Endodermal cell (in vitro differentiated cells): Measurements from ENCODE around the gene PPP4R1. TPM values are rescaled to one million over a fixed set of nuclear protein-coding genes. Genes with fewer than 3 reads are reported as not detected.

Experiments
- DNase-seq: peaks from one replicate; pipeline ENCODE4 v3.0.0-alpha.2; 2017
- H3K27ac ChIP-seq: 2 replicates; pipeline ENCODE4 v1.5.1; 2013; ENCODE audit warnings: mild to moderate bottlenecking, low read depth, low read length, moderate library complexity
- H3K27me3 ChIP-seq: 2 replicates; pipeline ENCODE4 v1.6.1; 2013; ENCODE audit warnings: mild to moderate bottlenecking, low read length, moderate library complexity; ENCODE audit not compliant: insufficient read depth, control insufficient read depth, poor library complexity, severe bottlenecking
- H3K36me3 ChIP-seq: 2 replicates; pipeline ENCODE4 v1.7.0; 2013; ENCODE audit warnings: mild to moderate bottlenecking, low read length, moderate library complexity; ENCODE audit not compliant: control insufficient read depth, insufficient read depth
- H3K4me1 ChIP-seq: one replicate; pipeline ENCODE4 v1.7.0; 2013; ENCODE audit warnings: low read length; ENCODE audit not compliant: control insufficient read depth, insufficient read depth
- H3K4me3 ChIP-seq: 2 replicates; pipeline ENCODE4 v1.5.1; 2013; ENCODE audit warnings: mild to moderate bottlenecking, low read length, moderate library complexity
- H3K9ac ChIP-seq: 2 replicates; pipeline ENCODE4 v1.6.1; 2013; ENCODE audit warnings: mild to moderate bottlenecking, low read length, moderate library complexity; ENCODE audit not compliant: poor library complexity, severe bottlenecking; ENCODE audit errors: extremely low read depth
- H3K9me3 ChIP-seq: 2 replicates; pipeline ENCODE4 v1.6.1; 2013; ENCODE audit warnings: mild to moderate bottlenecking, low read length, moderate library complexity; ENCODE audit not compliant: control insufficient read depth
- H3K27ac Mint-ChIP-seq: 2 replicates; pipeline ENCODE4 v1.8.0; 2020; ENCODE audit warnings: mixed read lengths
- H3K27me3 Mint-ChIP-seq: 2 replicates; pipeline ENCODE4 v1.8.0; 2021; ENCODE audit warnings: mild to moderate bottlenecking, mixed read lengths; ENCODE audit not compliant: insufficient read depth
- H3K36me3 Mint-ChIP-seq: 2 replicates; pipeline ENCODE4 v1.8.0; 2020; ENCODE audit warnings: low read depth, mixed read lengths
- H3K4me1 Mint-ChIP-seq: 2 replicates; pipeline ENCODE4 v1.8.0; 2020; ENCODE audit warnings: mixed read lengths
- H3K4me3 Mint-ChIP-seq: 2 replicates; pipeline ENCODE4 v1.8.0; 2020; ENCODE audit warnings: mild to moderate bottlenecking, moderate library complexity, mixed read lengths
- H3K9me3 Mint-ChIP-seq: 2 replicates; pipeline ENCODE4 v1.8.0; 2020; ENCODE audit warnings: mild to moderate bottlenecking, mixed read lengths
- CTCF ChIP-seq: fragments of 200-600 bp; sonication (generic); conservative IDR thresholded peaks from 2 replicates; pipeline ENCODE4 v1.5.0; 2021; ENCODE audit warnings: antibody characterized with exemption, mild to moderate bottlenecking
- WGBS, 2 experiments: methylation state at CpG; one replicate each; pipeline versions ENCODE4 v1.1.5 to v1.1.7; 2013; ENCODE audit warnings: missing lambda C conversion rate in 2 of 2, mixed read lengths in 1 of 2; ENCODE audit not compliant: insufficient coverage in 1 of 2, insufficient read length in 1 of 2; 5-methylcytosine and 5-hydroxymethylcytosine counted together
- total RNA-seq, 2 donors: library from RNA; stranded (reverse); fragmentation: NEBNext Ultra II Directional in 1 of 2; extraction: Animal tissue kit (Norgen Biotek cat#: 25700) in 1 of 2; gene quantifications; 2 replicates in 1 of 2; 3 replicates in 1 of 2; pipeline ENCODE4 v1.2.1, GENCODE V29; 2021

Gene PPP4R1
- total RNA-seq, 2 donors from 2014 or later, result 85.8 to 116 TPM

DNA sequence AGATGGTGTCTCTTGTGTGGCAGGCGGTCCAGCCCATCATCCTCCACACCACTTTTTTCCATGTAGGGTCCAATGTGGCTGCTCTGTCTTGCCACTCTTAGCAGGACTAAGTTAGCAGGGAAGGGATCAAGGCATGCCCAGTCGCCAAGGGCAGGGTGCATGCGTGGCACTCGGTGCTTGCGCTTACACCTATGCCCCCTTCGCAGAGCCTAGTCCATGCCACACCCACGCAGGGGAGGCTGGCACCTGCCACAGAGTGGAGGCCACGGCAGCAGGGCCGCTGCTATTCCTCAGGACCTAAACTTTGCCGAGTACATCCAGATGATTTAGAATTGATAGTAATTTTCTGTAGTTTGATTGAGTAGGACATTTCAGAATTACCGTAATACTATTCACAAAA, 79.5 kb downstream of the PPP4R1 start:
- TF ChIP-seq CTCF, result no peak
- no peak for DNase-seq
- Mint-ChIP-seq H3K9me3 (no peaks in the 10 kb centered on the region), H3K27ac (no peak overlapping the region), H3K4me3 (no peak overlapping the region), H3K36me3 (peaks cover 65% of the 10 kb centered on the region), H3K27me3 (no peaks in the 10 kb centered on the region), H3K4me1 (no peaks in the 10 kb centered on the region)
- Histone ChIP-seq H3K9ac (no peak overlapping the region), H3K4me3 (no peak overlapping the region), H3K27me3 (no peaks in the 10 kb centered on the region), H3K9me3 (no peaks in the 10 kb centered on the region), H3K4me1 (no peaks in the 10 kb centered on the region), H3K27ac (peak overlapping the region; percentile 22), H3K36me3 (peaks cover 55% of the 10 kb centered on the region)
- 95 to 100% methylated on average over 8 to 11 of the region's 11 CpGs for WGBS, 2 experiments

DNA sequence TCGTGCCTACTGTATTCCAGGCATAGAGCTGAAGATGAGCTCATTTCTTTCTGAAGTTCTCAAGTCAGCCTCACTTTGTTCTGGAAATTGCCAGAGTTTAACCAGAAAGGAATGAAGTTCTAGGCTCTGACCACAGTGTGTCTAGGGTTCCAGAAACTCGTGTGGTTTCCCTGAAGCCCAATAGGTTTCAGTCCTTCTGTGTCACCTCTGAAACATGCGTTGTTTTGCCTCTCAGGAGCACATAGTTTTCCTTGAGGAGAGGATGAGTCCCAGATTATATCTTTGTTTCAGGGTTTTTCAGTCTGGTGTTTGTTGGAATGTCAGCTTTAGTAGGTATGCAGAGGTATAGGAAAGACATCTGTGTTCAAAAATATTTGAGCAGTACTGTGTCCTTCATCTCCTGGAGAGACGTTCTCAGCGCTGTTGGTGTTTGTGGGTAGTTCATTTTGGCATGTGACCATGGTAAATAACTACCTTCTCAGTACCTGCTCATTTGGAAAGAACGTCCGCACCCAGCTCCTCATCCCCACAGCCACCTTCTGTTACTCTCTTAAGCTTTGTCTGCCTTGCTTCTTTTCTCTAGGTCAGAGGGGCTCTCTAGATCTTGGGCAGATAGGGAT, 82.5 kb downstream of the PPP4R1 start:
- Mint-ChIP-seq H3K27ac (no peak overlapping the region), H3K4me3 (no peak overlapping the region)
- 91 to 95% methylated on average over 7 of the region's 7 CpGs for WGBS, 2 experiments

GRCh38 chr18:9530226-9531009, 83.9 kb downstream of the PPP4R1 start:
- Mint-ChIP-seq H3K36me3 (peaks cover 83% of the 10 kb centered on the region), H3K9me3 (peaks cover 27% of the 10 kb centered on the region), H3K27me3 (no peaks in the 10 kb centered on the region), H3K4me1 (no peaks in the 10 kb centered on the region), H3K27ac (no peak overlapping the region), H3K4me3 (no peak overlapping the region)
- Histone ChIP-seq H3K9ac (no peak overlapping the region), H3K4me1 (no peaks in the 10 kb centered on the region), H3K27ac (no peak overlapping the region), H3K27me3 (no peaks in the 10 kb centered on the region), H3K4me3 (no peak overlapping the region), H3K9me3 (peaks cover 36% of the 10 kb centered on the region), H3K36me3 (peaks cover 83% of the 10 kb centered on the region)
- no peak for TF ChIP-seq CTCF
- WGBS, 2 experiments, result 92 to 94% methylated on average over 3 to 6 of the region's 6 CpGs
- no peak for DNase-seq

More for the DNA sequence above, 82.5 kb downstream of the PPP4R1 start:
- Histone ChIP-seq H3K27me3 (no peaks in the 10 kb centered on the region), H3K4me3 (no peak overlapping the region), H3K27ac (no peak overlapping the region), H3K9me3 (peaks cover 21% of the 10 kb centered on the region), H3K36me3 (peaks cover 72% of the 10 kb centered on the region), H3K4me1 (no peaks in the 10 kb centered on the region), H3K9ac (no peak overlapping the region)
- no peaks in the 10 kb centered on the region for H3K4me1 Mint-ChIP-seq
- peaks cover 20% of the 10 kb centered on the region for H3K9me3 Mint-ChIP-seq
- TF ChIP-seq CTCF, result no peak
- peaks cover 84% of the 10 kb centered on the region for H3K36me3 Mint-ChIP-seq
- DNase-seq, result no peak
- H3K27me3 Mint-ChIP-seq, result no peaks in the 10 kb centered on the region
